CD4-positive, alpha-beta T cell treated with Interleukin-17A for 1 hour (primary cell): ENCODE results near the gene LHPP.
A peak's percentile ranks its signal among the peaks of the same experiment; 100 is the strongest.

ENCODE experiments used
- DNase-seq: peaks from one replicate; pipeline ENCODE4 v3.0.0-alpha.2; 2020

Gene LHPP

GRCh38 chr10:124648738-124649137, 187.1 kb downstream of the LHPP start:
- peak; percentile 57 for DNase-seq

- DNase-seq, result no peak
These were observed 187.6 kb downstream of the LHPP start for GRCh38 chr10:124649214-124649613.

GRCh38 chr10:124650263-124650662, 188.6 kb downstream of the LHPP start:
- peak; percentile 55 for DNase-seq

GRCh38 chr10:124650820-124651401, 189.3 kb downstream of the LHPP start:
- peak; percentile 79 for DNase-seq

- DNase-seq, result peak; percentile 29
These were observed 189.8 kb downstream of the LHPP start for GRCh38 chr10:124651402-124651891.

- no peak for DNase-seq
These were observed 190.6 kb downstream of the LHPP start for GRCh38 chr10:124652200-124652599.

GRCh38 chr10:124652701-124653100, 191.1 kb downstream of the LHPP start:
- DNase-seq, result no peak

GRCh38 chr10:124653311-124653710, 191.7 kb downstream of the LHPP start:
- DNase-seq, result no peak

GRCh38 chr10:124653811-124654651, 192.4 kb downstream of the LHPP start:
- DNase-seq, result no peak

GRCh38 chr10:124654686-124655085, 193.1 kb downstream of the LHPP start:
- peak; percentile 41 for DNase-seq

- no peak for DNase-seq
These were observed 193.8 kb downstream of the LHPP start for GRCh38 chr10:124655191-124656112.

GRCh38 chr10:124656113-124656490, 194.5 kb downstream of the LHPP start:
- no peak for DNase-seq

- no peak for DNase-seq
These were observed 194.9 kb downstream of the LHPP start for GRCh38 chr10:124656541-124656940.

GRCh38 chr10:124657806-124658205, 196.2 kb downstream of the LHPP start:
- peak; percentile 79 for DNase-seq

- no peak for DNase-seq
These were observed 197.1 kb downstream of the LHPP start for GRCh38 chr10:124658591-124659242.

- peak; percentile 37 for DNase-seq
These were observed 197.8 kb downstream of the LHPP start for GRCh38 chr10:124659380-124659779.

GRCh38 chr10:124660404-124661125, 198.9 kb downstream of the LHPP start:
- DNase-seq, result no peak

GRCh38 chr10:124661660-124662180, 200.1 kb downstream of the LHPP start:
- DNase-seq, result no peak

- no peak for DNase-seq
These were observed 201.6 kb downstream of the LHPP start for GRCh38 chr10:124663228-124663627.
